ENCODE results near the gene MBNL2. TPM values are rescaled to one million over a fixed set of nuclear protein-coding genes. Genes with fewer than 3 reads are reported as not detected.

MBNL2 gene
- total and polyA plus RNA-seq, 4 donors: 26.5 to 79.4 (median 55.7) TPM

DNA sequence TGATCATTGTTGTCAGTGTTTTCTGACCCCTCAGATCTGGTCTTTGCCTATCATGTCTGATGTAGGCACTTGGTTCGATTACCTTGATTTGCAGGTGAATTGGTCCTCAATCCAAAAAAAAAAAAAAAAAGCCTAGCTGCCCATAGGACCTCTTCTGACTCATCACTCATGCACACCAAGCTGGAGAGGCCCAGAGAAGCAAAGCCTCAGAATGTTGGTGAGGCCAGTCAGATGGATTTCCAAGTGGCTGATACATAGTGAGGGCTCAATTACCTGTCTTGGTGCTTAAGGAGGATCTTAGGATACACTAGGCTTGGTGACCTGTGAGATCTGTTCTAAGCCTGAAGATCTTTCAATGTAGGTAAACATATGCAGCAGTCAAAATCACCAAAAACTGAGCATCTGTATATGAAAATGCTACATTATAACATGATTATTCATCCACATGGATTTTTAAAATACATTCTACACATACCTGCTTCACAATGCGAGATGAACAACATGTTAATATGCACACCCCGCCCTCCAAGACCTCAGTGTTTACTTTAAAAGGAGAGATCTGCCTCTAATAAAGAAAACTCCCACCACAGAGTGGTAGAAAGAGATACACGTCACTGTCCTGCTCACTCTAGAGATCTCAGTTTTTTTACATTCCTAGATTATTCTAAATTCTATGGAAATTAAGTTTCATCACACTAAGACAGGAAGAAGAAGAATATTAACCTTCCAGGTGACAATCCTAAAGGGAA, 132.0 kb downstream of the MBNL2 start:
- no peak overlapping the region for H3K4me3 ChIP-seq (ENCODE audit: low read length in 2 of 2)
- H3K27me3 ChIP-seq (ENCODE audit: control insufficient read depth in 1 of 2, insufficient read depth in 2 of 2, low read length in 1 of 2): no peaks in the 10 kb centered on the region
- intact Hi-C loops (cut with DNase I): loop anchor here in 1 of 2 donors (10.0 kb wide), 2 partner anchors 329 to 441 kb away; no protein-coding TSS in a partner anchor
- H3K27ac ChIP-seq (ENCODE audit: low read depth in 1 of 2, low read length in 2 of 2): no peak overlapping the region
- DNase-seq (no peak), ATAC-seq (ENCODE audit: low FRiP score) (no peak)
- WGBS, 2 donors: 88 to 92% methylated on average over 4 of the region's 4 CpGs
- H3K36me3 ChIP-seq (ENCODE audit: control insufficient read depth in 1 of 2, insufficient read depth in 2 of 2, low read length in 1 of 2): peaks cover 4 to 5% of the 10 kb centered on the region in 2 donors
- peaks cover 0 to 3% of the 10 kb centered on the region in 2 donors for H3K4me1 ChIP-seq (ENCODE audit: control insufficient read depth in 1 of 2, insufficient read depth in 2 of 2, low read length in 2 of 2)
- H3K9me3 ChIP-seq (ENCODE audit: control insufficient read depth, low read length): no peaks in the 10 kb centered on the region

DNA sequence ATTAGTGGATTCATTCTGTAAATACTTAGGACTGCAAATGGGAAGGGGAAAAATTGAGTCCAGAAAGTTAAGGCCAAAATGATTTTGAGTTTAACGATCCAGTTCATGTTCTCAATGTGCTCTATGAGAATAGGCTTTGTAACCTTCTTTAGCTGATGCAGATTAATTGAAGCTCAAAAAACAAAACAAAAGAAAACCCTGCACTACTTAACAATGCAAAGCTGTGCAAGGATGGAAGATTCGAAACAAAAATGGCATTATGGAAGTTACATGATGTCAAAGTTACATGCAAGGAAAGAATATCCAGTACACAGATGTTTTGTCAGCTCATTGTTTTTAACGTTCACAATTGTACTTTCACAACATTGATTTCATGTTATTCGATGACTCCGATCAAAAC, 132.7 kb downstream of the MBNL2 start:
- WGBS, 2 donors: 92 to 94% methylated on average over 5 of the region's 5 CpGs
- Histone ChIP-seq H3K36me3 (ENCODE audit: control insufficient read depth in 1 of 2, insufficient read depth in 2 of 2, low read length in 1 of 2) (peaks cover 1 to 2% of the 10 kb centered on the region in 2 donors), H3K9me3 (ENCODE audit: control insufficient read depth, low read length) (no peaks in the 10 kb centered on the region), H3K4me1 (ENCODE audit: control insufficient read depth in 1 of 2, insufficient read depth in 2 of 2, low read length in 2 of 2) (peaks cover 0 to 3% of the 10 kb centered on the region in 2 donors), H3K27me3 (ENCODE audit: control insufficient read depth in 1 of 2, insufficient read depth in 2 of 2, low read length in 1 of 2) (no peaks in the 10 kb centered on the region), H3K27ac (ENCODE audit: low read depth in 1 of 2, low read length in 2 of 2) (no peak overlapping the region), H3K4me3 (ENCODE audit: low read length in 2 of 2) (no peak overlapping the region)
- ATAC-seq (ENCODE audit: low FRiP score): no peak
- DNase-seq: no peak
- intact Hi-C loops (cut with DNase I): loop anchor here (5.0 to 10.0 kb wide), 6 partner anchors 133 to 440 kb away; partner anchors contain the start of gene MBNL2 (in 1 of the 2)

GRCh38 chr13:97356592-97356991, 134.5 kb downstream of the MBNL2 start:
- Histone ChIP-seq H3K9me3 (ENCODE audit: control insufficient read depth, low read length) (no peaks in the 10 kb centered on the region), H3K4me1 (ENCODE audit: control insufficient read depth in 1 of 2, insufficient read depth in 2 of 2, low read length in 2 of 2) (peaks cover 0 to 3% of the 10 kb centered on the region in 2 donors), H3K27ac (ENCODE audit: low read depth in 1 of 2, low read length in 2 of 2) (no peak overlapping the region), H3K27me3 (ENCODE audit: control insufficient read depth in 1 of 2, insufficient read depth in 2 of 2, low read length in 1 of 2) (no peaks in the 10 kb centered on the region), H3K4me3 (ENCODE audit: low read length in 2 of 2) (no peak overlapping the region), H3K36me3 (ENCODE audit: control insufficient read depth in 1 of 2, insufficient read depth in 2 of 2, low read length in 1 of 2) (peaks cover 0 to 7% of the 10 kb centered on the region in 2 donors)
- ATAC-seq (ENCODE audit: low FRiP score): no peak
- intact Hi-C loops (cut with DNase I): loop anchor here (5.0 to 10.0 kb wide), 6 partner anchors 134 to 438 kb away; partner anchors contain the start of gene MBNL2 (in 1 of the 2)
- WGBS, 2 donors: 85 to 90% methylated on average over 8 of the region's 8 CpGs
- DNase-seq: no peak

DNA sequence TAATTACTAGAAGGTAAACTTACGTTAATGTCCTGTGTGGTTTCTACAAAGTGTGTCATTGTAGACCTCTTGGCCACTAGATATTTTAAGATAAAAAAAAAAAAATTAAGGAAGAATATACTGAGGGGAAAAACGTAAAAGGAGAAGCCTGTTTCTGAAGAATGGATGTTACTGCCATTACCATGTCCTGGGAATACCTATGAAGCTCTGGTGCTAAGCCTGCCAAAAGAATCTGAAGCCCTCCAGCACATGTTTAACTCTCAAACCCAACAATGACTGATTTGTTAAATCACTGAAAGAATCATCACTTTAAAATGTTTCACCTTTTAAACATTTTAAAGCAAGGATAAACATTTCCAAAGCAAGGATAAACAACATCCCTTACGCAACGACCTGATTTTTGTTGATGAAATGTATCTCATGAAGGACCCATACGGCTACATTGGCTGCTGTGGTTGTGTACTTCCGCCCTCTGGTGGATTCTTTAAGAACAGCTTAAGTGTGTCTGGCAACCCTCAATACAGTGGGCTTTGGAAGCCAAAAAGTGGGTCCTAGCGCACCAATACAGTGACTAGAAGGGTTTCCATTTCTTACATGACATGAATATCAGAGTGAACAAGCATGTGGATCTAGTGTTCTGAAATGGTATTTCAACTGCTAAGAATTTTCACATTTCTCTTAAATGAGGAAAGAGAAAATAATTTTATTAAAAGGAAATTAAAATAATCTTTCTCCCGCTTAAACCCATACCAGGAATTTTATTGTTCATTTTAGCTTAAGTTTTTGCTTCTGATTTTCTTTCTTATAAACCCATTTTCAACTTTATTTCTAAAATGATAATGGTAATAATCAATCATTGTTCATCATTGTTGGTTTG, 137.3 kb downstream of the MBNL2 start:
- intact Hi-C loops (cut with DNase I): loop anchor here (5.0 to 10.0 kb wide), 6 partner anchors 137 to 435 kb away; partner anchors contain the start of gene MBNL2 (in 1 of the 2)
- Histone ChIP-seq H3K4me3 (ENCODE audit: low read length in 2 of 2) (no peak overlapping the region), H3K27ac (ENCODE audit: low read depth in 1 of 2, low read length in 2 of 2) (no peak overlapping the region), H3K4me1 (ENCODE audit: control insufficient read depth in 1 of 2, insufficient read depth in 2 of 2, low read length in 2 of 2) (no peaks in the 10 kb centered on the region), H3K9me3 (ENCODE audit: control insufficient read depth, low read length) (no peaks in the 10 kb centered on the region), H3K27me3 (ENCODE audit: control insufficient read depth in 1 of 2, insufficient read depth in 2 of 2, low read length in 1 of 2) (no peaks in the 10 kb centered on the region), H3K36me3 (ENCODE audit: control insufficient read depth in 1 of 2, insufficient read depth in 2 of 2, low read length in 1 of 2) (peaks cover 0 to 7% of the 10 kb centered on the region in 2 donors)
- WGBS, 2 donors: 26 to 28% methylated on average over 8 of the region's 8 CpGs
- ATAC-seq (ENCODE audit: low FRiP score) (peak; percentile 90), DNase-seq (no peak)

- Histone ChIP-seq H3K4me1 (ENCODE audit: control insufficient read depth in 1 of 2, insufficient read depth in 2 of 2, low read length in 2 of 2) (no peaks in the 10 kb centered on the region), H3K4me3 (ENCODE audit: low read length in 2 of 2) (no peak overlapping the region), H3K36me3 (ENCODE audit: control insufficient read depth in 1 of 2, insufficient read depth in 2 of 2, low read length in 1 of 2) (peaks cover 0 to 7% of the 10 kb centered on the region in 2 donors), H3K27ac (ENCODE audit: low read depth in 1 of 2, low read length in 2 of 2) (no peak overlapping the region), H3K27me3 (ENCODE audit: control insufficient read depth in 1 of 2, insufficient read depth in 2 of 2, low read length in 1 of 2) (no peaks in the 10 kb centered on the region), H3K9me3 (ENCODE audit: control insufficient read depth, low read length) (no peaks in the 10 kb centered on the region)
- DNase-seq (no peak), ATAC-seq (ENCODE audit: low FRiP score) (no peak)
- WGBS, 2 donors: 39 to 41% methylated on average over 4 of the region's 4 CpGs
- intact Hi-C loops (cut with DNase I): no loop called here
These were observed 138.5 kb downstream of the MBNL2 start for GRCh38 chr13:97360610-97361009.

- no peak for DNase-seq
- 64 to 78% methylated on average over 1 of the region's 1 CpG for WGBS, 2 donors
- no peaks in the 10 kb centered on the region for H3K27me3 ChIP-seq (ENCODE audit: control insufficient read depth in 1 of 2, insufficient read depth in 2 of 2, low read length in 1 of 2)
- H3K4me1 ChIP-seq (ENCODE audit: control insufficient read depth in 1 of 2, insufficient read depth in 2 of 2, low read length in 2 of 2): no peaks in the 10 kb centered on the region
- no peak overlapping the region for H3K4me3 ChIP-seq (ENCODE audit: low read length in 2 of 2)
- no peaks in the 10 kb centered on the region for H3K9me3 ChIP-seq (ENCODE audit: control insufficient read depth, low read length)
- ATAC-seq (ENCODE audit: low FRiP score): no peak
- intact Hi-C loops (cut with DNase I): no loop called here
- H3K36me3 ChIP-seq (ENCODE audit: control insufficient read depth in 1 of 2, insufficient read depth in 2 of 2, low read length in 1 of 2): peaks cover 0 to 11% of the 10 kb centered on the region in 2 donors
- H3K27ac ChIP-seq (ENCODE audit: low read depth in 1 of 2, low read length in 2 of 2): no peak overlapping the region
These were observed 141.9 kb downstream of the MBNL2 start for GRCh38 chr13:97364031-97364430.

DNA sequence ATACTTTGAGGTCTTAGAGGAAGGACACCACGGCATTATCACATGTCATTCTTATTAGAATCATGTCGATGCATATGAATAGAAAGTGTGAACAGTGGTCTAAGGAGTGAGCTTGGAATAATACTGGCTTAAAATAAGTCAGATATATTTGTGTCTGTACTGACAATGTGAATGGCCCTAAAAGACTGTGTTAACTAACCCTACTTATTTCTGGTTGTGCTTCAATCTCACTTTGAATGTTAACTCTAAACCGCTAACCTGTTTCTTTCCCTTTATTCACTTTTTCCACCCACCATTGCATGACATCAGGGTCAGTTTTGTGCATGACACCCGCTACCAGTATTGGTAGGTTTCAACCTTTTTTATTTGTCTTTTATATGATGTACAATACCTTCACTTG, 142.7 kb downstream of the MBNL2 start:
- Histone ChIP-seq H3K9me3 (ENCODE audit: control insufficient read depth, low read length) (no peaks in the 10 kb centered on the region), H3K4me3 (ENCODE audit: low read length in 2 of 2) (no peak overlapping the region), H3K27ac (ENCODE audit: low read depth in 1 of 2, low read length in 2 of 2) (no peak overlapping the region), H3K27me3 (ENCODE audit: control insufficient read depth in 1 of 2, insufficient read depth in 2 of 2, low read length in 1 of 2) (no peaks in the 10 kb centered on the region), H3K4me1 (ENCODE audit: control insufficient read depth in 1 of 2, insufficient read depth in 2 of 2, low read length in 2 of 2) (no peaks in the 10 kb centered on the region), H3K36me3 (ENCODE audit: control insufficient read depth in 1 of 2, insufficient read depth in 2 of 2, low read length in 1 of 2) (peaks cover 0 to 11% of the 10 kb centered on the region in 2 donors)
- ATAC-seq (ENCODE audit: low FRiP score) (no peak), DNase-seq (no peak)
- intact Hi-C loops (cut with DNase I): no loop called here
- WGBS, 2 donors: 92 to 95% methylated on average over 4 of the region's 4 CpGs

DNA sequence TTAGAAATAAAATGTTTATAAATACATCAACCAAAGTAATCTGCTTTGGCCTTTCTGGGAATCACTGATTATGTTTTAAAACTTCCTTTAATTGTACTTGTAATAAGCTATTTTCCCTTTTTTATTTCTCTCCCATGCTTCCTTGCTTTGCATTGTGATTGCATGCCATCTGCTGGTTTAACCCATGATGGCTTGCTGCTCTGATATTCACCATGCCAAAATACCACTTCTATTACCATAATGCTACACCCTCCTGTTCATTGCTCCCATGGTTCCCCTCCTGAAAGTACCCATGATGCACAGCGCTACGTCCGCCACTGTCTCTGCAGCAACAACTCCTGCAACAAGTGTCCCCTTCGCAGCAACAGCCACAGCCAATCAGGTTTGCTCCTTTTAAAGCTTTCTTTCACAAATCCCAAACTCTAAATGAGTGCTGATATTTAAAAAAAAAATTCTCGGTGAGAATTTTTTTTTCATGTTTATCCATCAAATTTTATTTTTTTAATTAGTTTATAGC, 144.1 kb downstream of the MBNL2 start:
- no peak overlapping the region for H3K27ac ChIP-seq (ENCODE audit: low read depth in 1 of 2, low read length in 2 of 2)
- no peaks in the 10 kb centered on the region for H3K9me3 ChIP-seq (ENCODE audit: control insufficient read depth, low read length)
- no peak for ATAC-seq (ENCODE audit: low FRiP score)
- WGBS, 2 donors: 94 to 98% methylated on average over 5 of the region's 5 CpGs
- H3K4me1 ChIP-seq (ENCODE audit: control insufficient read depth in 1 of 2, insufficient read depth in 2 of 2, low read length in 2 of 2): no peaks in the 10 kb centered on the region
- intact Hi-C loops (cut with DNase I): no loop called here
- no peak overlapping the region for H3K4me3 ChIP-seq (ENCODE audit: low read length in 2 of 2)
- DNase-seq: no peak
- H3K36me3 ChIP-seq (ENCODE audit: control insufficient read depth in 1 of 2, insufficient read depth in 2 of 2, low read length in 1 of 2): peaks cover 0 to 8% of the 10 kb centered on the region in 2 donors
- H3K27me3 ChIP-seq (ENCODE audit: control insufficient read depth in 1 of 2, insufficient read depth in 2 of 2, low read length in 1 of 2): no peaks in the 10 kb centered on the region

All from aorta (tissue), 5 donors.